NCI-H774 (cell line): ENCODE results near the gene TPSG1.
"Not testable (repeated sequence)": the region's sequence is repeated elsewhere in the genome, so short reads cannot be mapped to it uniquely, and the experiment has no call there.

ENCODE experiments used
- DNase-seq: peaks from one replicate; lab custom pipeline; 2025; lab: John Stamatoyannopoulos, UW

Gene TPSG1

GRCh38 chr16:1225051-1225451, at the start of gene TPSG1:
TSS of gene TPSG1 (minus strand) at chr16:1225268. CDS start at chr16:1225252, 16 bp downstream.
- no peak for DNase-seq

GRCh38 chr16:1274767-1275166, 49.7 kb upstream of the TPSG1 start:
- DNase-seq: no peak

GRCh38 chr16:1273816-1274215, 48.7 kb upstream of the TPSG1 start:
- DNase-seq: no peak

GRCh38 chr16:1272453-1273198, 47.6 kb upstream of the TPSG1 start:
- DNase-seq: no peak

GRCh38 chr16:1271724-1272413, 46.8 kb upstream of the TPSG1 start:
- DNase-seq: peak; percentile 77

GRCh38 chr16:1271380-1271723, 46.3 kb upstream of the TPSG1 start:
- no peak for DNase-seq

- not testable (repeated sequence) for DNase-seq
Measured at GRCh38 chr16:1269418-1269817, 44.4 kb upstream of the TPSG1 start.

- no peak for DNase-seq
Measured at GRCh38 chr16:1265826-1266225, 40.8 kb upstream of the TPSG1 start.

GRCh38 chr16:1265090-1265630, 40.1 kb upstream of the TPSG1 start:
- DNase-seq: no peak

- no peak for DNase-seq
Measured at GRCh38 chr16:1264345-1265089, 39.4 kb upstream of the TPSG1 start.

- no peak for DNase-seq
Measured at GRCh38 chr16:1263591-1264344, 38.7 kb upstream of the TPSG1 start.

GRCh38 chr16:1262846-1263221, 37.8 kb upstream of the TPSG1 start:
- no peak for DNase-seq

GRCh38 chr16:1262210-1262845, 37.3 kb upstream of the TPSG1 start:
- no peak for DNase-seq

- DNase-seq: no peak
Measured at GRCh38 chr16:1261131-1261892, 36.2 kb upstream of the TPSG1 start.

- DNase-seq: no peak
Measured at GRCh38 chr16:1260101-1260680, 35.1 kb upstream of the TPSG1 start.

GRCh38 chr16:1259760-1260068, 34.6 kb upstream of the TPSG1 start:
- no peak for DNase-seq

GRCh38 chr16:1258906-1259759, 34.1 kb upstream of the TPSG1 start:
- DNase-seq: no peak

- no peak for DNase-seq
Measured at GRCh38 chr16:1258225-1258600, 33.1 kb upstream of the TPSG1 start.

GRCh38 chr16:1257561-1258224, 32.6 kb upstream of the TPSG1 start:
- no peak for DNase-seq
